Measurements from ENCODE around the gene SARS2. TPM values are rescaled to one million over a fixed set of nuclear protein-coding genes. Genes with fewer than 3 reads are reported as not detected.
"Not testable (repeated sequence)": the region's sequence is repeated elsewhere in the genome, so short reads cannot be mapped to it uniquely, and the experiment has no call there.

SARS2 gene, protein sequence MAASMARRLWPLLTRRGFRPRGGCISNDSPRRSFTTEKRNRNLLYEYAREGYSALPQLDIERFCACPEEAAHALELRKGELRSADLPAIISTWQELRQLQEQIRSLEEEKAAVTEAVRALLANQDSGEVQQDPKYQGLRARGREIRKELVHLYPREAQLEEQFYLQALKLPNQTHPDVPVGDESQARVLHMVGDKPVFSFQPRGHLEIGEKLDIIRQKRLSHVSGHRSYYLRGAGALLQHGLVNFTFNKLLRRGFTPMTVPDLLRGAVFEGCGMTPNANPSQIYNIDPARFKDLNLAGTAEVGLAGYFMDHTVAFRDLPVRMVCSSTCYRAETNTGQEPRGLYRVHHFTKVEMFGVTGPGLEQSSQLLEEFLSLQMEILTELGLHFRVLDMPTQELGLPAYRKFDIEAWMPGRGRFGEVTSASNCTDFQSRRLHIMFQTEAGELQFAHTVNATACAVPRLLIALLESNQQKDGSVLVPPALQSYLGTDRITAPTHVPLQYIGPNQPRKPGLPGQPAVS
- polyA plus RNA-seq (2013, experiment 1 of 2; ENCODE audit: insufficient read length), result 22.9 TPM
- 23.0 TPM for polyA plus RNA-seq (2013, experiment 2 of 2; ENCODE audit: insufficient read length)

DNA sequence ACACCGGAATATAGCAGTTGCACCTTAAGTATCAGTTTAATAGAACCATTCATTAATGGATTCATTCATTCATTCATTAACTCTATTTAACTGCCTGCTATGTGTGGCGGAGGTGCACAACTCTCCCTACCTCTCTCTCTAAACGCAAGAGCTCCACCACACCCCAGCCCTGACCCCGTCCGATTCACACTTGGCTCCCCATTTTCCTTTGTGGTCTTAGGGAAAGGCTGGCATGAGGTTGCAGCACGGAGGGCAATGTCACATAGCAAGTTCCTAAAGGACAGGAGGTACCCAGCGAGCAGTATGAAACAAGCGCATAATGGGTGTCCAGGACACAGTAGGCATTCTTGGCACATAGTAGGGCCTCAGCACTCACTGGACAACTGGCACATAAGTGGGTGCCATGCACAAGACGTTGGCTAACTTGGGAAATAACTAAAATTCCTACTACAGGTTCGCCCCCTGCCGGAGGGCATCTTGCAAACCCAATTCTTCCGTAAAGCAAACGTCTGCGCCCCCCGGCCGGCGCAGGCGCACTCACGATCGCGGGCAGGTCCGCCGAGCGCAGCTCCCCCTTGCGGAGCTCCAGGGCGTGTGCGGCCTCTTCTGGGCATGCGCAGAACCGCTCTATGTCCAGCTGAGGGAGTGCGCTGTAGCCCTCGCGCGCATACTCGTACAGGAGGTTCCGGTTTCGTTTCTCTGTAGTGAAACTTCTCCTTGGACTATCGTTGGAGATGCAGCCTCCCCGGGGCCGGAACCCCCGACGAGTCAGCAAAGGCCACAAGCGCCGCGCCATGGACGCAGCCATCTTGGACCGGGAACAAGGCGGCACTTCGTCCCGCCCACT is at the start of gene SARS2:
TSS of gene SARS2 (minus strand) at position 835 of the 847 bp plus-strand sequence. CDS start at position 808, 27 bp downstream.
- peak; percentile 91 for DNase-seq

DNA sequence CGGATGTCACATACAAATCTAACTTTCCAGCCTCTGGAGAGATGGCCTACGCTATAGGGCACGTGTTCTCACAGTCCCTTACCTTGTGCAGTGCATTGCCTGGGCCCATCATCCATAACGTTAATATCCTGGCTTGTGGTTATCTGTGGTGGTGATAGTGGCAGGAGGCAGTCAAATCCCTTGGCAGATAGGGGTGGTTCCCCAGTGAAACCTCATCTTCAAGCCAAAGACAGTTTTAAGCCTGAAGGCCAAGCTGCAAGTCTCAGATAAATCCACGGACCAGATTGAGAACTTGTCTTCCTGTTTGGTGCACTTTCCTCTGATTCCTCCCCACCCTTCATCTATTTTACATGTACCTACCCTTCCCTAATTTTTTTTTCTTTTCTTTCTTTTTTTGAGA is 49.2 kb upstream of the SARS2 start:
- no peak for DNase-seq

DNA sequence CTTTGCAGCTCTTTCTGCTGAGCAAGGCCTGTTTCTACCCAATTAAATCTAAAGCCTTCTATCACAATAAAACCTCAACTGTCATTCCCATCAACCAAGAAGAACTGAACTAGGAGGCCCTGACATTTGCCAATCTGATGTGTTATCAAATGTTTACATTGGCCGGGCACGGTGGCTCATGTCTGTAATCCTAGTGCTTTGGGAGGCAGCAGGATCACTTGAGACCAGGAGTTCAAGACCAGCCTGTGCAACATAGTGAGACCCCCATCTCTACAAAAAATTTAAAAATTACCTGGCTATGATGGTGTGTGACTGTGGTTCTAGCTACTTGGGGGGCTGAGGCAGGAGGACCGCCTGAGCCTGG is 47.7 kb upstream of the SARS2 start:
- DNase-seq, result no peak

DNA sequence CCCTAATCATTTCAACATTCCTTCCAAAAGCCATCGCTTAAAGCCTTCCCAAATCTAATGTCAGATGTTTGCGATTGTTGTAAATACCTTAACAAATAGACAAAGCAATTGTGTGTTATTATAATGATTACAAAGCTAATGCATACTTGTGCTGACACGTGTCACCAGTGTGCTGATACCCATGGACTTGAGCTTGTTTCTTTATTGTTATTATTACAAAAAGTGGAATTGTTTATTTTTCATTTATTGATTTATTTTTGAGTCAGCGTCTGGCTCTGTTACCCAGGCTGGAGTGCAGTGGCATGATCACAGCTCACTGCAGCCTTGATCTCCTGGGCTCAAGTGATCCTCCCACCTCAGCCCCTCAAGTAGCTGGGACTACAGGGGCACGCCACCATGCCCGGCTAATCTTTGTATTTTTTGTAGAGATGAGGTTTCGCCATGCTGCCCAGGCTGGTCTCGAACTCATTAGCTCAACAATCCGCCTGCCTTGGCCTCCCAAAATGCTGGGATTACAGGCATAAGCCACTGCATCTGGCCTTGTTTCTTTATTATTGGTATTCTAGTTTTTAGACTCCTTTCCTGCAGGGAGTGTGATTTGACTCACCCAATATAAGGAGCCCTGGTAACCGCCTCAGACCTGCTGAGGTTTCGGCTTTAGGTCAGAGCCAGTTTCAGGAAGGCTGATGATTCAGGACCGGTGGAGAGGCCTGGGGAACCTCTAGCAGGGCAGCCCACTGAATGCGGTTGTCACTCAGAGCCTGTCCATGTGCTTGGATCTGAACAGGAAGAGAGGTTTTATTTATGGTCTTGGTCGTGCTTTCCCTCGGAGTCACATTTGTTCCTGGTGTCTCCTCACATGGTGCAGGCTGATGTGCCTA is 47.1 kb upstream of the SARS2 start:
- DNase-seq, result peak; percentile 52

DNA sequence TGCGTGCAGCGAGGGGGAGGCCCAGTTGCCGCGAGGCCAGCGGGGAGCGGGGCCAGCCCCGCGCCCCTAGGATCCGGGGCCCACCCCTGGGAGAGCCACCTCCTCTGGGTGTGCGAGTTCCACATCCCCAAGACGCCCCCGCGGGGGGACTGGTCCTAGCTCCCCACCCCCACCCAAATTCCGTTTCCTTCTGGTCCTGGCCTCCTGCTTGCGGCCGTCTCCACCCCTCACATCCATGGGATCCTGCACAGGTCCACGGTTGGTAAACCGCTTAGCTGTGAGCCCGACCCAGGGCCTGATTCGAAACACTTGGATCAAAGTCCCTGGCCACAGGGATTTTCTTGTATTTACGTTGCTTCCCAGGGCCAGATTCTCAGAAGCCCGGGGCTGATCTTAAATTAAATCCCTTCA is 45.3 kb upstream of the SARS2 start:
- DNase-seq, result no peak

DNA sequence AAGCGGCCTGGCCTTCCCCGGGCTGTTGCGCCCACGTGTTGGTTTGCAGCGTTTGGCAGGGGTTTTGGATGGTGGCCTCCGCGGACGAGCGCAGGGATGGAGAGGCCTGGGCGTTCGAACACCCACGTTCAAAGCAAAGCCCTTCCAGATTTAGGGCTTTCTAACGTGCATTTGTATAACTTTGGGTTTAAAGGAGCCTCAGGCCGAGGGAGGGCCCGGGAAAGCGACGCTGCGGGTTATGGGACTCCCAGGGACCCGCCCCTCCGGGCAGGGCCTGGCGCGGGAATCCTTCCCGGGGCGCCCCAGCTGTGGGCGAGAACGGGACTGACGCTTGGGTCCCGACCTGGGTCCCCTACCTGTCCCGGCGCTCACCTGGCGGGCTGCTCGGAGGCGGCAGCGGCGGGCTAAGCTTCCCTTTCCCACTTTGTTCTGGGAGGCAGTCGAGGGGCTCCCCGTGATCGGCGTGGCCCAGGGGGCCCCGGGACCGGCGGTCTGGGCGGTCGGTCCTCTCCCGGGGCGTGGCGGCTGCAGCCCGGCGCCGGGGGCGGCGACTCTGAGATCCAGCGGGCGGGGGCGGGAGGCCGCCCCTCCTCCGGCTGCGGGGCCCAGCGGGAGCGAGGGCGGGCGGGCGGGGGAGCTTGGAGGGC is 44.8 kb upstream of the SARS2 start, which contains the start of gene FBXO17:
TSS of gene FBXO17 (minus strand) at position 529 of the 647 bp plus-strand sequence. CDS start 25,423 bp downstream, outside the sequence.
- DNase-seq, result peak; percentile 69

DNA sequence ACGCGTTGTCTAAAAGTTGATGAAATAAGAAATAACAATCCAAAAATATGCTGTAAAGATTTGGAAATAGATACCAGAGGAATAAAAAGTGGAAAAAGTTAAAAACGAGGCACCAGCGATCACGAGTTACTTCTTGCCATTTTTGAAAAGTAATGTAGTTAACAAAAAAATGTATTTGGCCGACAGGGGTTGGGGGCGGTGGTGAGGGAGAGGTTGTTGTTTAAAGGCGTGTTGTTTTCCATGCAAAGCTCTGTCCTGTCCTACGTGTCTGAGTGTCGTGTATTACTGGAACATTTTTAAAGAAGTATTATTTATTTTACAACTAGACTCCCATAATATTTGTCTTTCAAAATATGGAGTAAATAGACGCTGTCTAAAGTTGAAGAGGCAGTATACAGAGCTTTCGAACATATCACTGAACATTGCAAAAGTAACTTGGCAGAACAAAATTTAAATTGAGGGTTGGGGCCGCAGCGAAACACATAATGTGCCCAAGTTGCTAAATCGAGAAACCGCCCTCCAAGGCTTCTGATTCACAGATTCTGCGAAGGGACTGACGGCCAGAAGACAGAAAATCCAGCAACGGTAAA is 44.2 kb upstream of the SARS2 start:
- DNase-seq, result no peak

DNA sequence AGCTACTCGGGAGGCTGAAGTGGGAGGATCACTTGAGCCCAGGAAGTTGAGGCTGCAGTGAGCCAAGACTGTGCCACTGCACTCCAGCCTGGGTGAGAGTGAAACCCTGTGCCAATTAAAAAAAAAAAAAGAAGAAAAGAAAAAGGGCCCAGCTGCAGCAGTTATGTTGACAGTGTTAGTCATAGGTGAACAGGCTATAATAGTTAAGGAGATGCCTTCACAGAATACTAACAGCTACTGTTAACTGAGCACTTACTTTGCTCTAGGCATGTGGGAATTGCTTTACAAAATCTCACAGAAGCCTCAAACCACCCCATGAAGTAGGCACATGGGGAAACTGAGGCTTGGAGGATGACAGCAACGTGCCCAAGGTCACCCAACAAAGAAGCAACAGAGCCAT is 41.1 kb upstream of the SARS2 start:
- no peak for DNase-seq

DNA sequence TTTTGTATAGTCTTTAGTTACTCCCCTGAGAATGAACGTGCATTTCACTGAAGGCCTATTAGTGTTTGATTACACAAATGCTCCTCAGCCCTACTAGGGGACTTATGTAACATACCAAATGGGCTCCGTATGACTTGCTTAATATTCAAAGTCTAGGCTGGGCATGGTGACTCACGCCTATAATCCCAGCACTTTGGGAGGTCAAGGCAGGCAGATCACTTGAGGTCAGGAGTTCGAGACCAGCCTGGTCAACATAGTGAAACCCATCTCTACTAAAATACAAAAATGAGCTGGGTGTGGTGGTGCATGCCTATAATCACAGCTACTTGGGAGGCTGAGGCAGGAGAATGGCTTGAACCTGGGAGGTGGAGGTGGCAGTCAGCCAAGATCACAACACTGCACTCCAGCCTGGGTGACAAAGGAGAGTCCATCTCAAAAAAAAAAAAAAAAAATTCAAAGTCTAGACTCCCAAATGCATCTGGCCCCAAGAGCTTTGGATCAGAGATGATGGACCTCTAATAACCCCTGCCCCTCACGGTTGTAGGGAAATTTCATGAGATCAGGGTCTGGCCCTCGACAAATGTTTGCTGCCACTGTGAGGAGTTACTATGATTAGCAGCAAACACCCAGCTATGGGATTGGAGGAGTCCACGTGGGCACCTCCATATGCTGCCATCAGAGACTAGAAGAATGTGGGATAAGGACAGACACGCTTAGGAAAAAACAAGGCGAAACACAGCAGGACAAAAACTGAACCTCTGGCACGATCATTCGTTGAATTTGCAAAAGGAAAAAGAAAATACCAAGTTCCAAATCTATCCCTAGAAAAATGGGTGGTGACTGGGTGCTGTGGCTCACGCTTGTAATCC is 40.3 kb upstream of the SARS2 start:
- DNase-seq, result no peak

DNA sequence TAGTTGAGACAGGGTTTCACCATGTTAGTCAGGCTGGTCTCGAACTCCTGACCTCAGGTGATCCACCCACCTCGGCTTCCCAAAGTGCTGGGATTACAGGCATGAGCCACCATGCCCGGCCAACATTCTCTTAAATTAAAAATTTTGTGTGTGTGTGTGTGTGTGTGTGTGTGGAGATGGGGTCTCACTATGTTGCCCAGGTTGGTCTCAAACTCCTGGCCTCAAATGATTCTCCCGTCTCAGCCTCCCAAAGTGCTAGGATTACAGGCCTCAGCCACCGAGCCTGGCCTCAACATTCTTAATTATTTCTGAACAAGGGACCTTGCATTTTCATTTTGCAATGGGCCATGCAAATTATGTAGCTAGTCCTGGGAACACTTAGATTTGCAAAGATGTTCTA is 35.6 kb upstream of the SARS2 start:
- DNase-seq, result not testable (repeated sequence)

DNA sequence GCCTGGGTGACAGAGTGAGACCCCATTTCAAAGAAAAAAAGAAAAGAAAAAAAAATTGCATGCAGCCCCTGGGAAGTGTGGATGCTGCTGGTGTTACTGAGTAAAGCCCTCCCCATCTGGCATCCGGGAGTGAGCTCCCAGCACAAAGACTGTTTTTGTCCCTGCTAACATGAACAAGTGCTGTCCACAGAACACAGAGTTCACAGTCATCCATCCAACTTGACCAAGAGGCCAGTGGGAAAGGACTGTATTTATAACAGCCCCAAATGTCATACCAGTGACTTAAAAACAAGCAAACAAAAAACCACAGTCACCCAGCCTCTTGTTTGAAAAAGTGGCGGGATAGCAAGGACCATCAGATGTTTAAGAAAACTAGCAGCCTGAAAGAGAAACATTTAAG is 34.2 kb upstream of the SARS2 start:
- DNase-seq, result no peak

DNA sequence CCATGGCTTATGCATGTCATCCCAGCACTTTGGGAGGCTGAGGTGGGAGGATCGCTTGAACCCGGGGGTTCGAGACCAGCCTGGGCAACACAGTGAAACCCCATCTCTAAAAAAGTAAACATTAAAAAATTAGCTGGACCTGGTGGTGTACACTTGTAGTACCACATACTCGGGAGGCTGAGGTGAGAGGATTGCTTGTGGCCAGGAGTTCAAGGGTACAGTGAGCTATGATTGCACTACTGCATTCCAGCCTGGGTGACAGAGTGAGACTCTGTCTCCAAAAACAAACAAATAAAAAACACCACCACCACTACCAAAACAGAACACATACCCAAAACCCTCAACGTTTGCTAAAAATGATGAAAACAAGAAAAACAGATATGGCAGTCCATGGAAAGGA is 29.1 kb upstream of the SARS2 start:
- DNase-seq, result no peak

DNA sequence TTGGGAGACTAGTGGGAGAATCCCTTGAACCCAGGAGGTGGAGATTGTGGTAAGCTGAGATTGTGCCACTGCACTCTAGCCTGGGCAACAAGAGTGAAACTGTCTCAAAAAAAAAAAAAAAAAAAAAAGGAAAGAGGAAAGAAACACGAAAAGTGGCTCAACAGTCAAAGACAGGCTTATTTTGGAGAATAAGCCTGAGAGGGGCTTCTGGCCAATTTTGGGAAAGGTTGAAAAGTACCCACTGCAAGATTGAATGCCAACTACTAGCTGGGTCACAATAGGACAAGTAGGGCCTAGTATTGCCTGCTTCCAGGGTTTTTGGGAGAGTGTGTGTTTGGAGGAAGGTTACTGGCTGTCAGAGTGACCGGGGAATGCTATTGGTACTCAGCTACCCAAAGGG is 27.7 kb upstream of the SARS2 start:
- DNase-seq, result no peak

DNA sequence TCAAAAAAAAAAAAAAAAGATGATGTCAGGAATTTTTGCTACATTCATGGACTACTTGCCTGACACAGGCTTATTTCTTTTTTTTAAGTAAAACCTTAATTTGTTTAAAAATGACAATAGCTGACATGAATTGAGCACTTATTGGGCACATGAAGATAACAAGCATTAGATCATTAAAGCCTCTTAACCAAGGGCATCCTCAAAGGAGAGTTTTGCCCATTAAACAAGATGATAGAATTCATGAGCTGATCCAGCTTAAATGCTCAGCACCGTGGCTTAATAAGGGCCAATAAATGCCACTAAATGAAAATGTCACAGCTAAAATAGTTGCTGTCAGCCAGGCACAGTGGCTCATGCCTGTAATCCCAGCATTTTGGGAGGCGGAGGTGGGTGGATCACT is 25.7 kb upstream of the SARS2 start:
- DNase-seq, result no peak

DNA sequence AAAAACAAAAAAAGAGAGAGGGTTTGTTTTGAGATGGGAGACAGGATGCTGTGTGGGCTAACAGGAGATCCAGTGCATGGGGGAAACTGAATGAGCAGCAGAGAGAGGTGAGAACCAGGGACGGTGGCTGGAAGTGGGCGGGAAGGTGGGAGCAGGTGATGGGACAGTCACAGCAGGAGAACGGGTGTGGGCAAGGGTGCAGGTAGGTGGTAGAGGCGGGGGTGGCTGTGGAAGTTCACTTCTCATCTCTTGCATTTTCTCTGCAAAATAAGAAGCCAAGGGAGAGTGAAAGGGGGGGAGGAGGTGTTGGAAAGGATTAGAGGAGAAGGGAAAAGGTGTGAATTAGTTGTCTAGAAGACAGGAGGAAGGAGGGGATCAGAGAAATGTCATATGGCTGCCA is 23.1 kb upstream of the SARS2 start:
- no peak for DNase-seq

DNA sequence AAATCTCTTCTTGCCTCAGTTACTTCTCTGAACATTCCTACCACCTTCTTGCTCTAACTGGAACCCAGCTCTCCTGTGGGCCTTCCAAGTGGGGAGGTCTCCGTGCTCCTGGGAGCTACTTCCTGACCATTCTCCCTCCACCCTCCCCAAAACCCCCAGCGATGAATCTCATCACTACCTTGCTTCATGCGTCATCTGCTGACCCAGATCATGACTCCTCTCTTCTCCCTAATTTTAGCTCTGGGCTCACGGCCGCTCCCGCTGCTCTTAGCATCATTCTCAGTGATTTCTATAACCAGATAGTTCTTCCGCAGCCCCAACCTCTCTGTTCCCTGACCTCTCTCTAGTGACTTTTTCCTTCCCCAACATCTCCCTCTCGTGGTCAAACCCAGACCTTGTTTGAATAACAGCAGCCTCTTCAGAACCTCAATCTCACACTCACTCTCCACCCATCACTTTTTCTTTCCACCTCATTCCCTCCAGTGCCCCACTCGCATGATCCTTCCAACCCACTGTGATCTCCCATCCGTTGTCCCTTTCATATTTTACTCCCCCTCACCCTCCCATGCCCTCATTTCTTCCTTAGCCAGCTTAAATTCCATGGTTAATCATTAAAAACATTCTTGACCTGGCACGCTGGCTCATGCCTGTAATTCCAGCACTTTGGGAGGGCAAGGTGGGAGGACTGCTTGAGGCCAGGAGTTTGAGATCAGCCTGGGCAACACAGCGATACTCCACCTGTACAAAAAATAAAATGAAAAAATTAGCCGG is 22.0 kb upstream of the SARS2 start:
- DNase-seq, result no peak

DNA sequence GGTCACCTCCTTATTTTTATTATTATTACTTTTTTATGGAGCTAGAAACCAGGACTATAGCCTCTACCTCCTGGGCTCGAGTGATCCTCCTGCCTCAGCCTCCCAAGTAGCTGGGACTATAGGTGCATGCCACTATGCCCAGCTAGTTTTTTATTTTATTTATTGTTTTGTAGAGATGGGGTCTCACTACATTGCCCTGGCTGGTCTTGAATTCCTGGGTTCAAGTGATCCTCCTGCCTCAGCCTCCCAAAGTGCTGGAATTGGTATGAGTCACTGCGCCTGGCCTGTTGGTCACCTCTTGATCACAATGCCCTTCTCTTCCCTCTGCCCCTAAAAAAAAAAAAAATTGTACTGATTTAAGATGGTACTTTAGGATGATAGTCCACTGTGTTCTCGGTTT is 20.6 kb upstream of the SARS2 start:
- no peak for DNase-seq

DNA sequence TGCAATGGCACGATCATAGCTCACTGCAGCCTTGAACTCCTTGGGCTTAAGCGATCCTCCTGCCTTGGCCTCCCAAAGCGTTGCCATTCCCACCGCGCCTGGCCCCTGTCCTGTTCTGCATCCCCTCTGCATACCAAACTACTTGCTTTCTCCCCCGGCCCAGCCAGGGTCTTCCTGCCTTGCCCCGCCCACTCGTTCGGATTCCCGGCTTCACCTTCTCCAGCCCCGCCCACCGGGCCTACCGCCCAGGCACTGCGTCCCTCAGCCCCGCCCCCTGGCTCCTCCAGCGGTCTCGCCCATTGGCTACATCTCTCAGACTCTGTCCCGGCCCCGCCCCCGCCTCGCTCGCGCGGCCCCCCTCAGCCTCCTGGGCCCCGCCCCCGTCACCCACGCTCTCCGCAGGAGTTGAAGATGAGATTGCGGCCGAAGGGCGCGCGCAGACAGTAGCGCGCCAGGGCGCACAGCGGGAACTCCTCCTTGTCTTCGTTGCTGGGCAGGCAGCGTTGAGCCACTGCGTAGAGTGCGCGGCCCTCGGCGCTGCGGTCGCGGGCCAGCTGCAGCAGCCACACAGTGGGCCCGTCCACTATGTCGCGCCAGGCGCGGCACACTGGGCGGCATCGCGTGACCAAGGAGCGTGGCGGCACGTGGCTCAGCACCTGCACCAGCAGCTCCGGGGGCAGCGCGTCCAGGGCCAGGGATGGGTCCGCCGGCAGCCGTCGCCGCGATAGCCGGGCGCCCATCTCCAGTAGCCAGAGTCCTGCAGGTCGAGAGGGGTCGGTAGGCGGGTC is 19.2 kb upstream of the SARS2 start:
- DNase-seq, result peak; percentile 81

Measured in fibroblast of skin of abdomen (primary cell).